HepG2 (cell line): ENCODE measurements around the gene RAB40C.

Source experiments
- ATF2 ChIP-seq: sonication (generic); formaldehyde crosslinking; IDR thresholded peaks from 2 replicates; pipeline ENCODE4 v1.4.0; 2020; ENCODE audit warnings: missing genetic modification reagents
- CEBPZ ChIP-seq: IDR thresholded peaks from 2 replicates; pipeline ENCODE4 v1.6.1; 2012; ENCODE audit warnings: low read length, improper control_type of control experiment
- CTCF ChIP-seq: sonication (generic); formaldehyde crosslinking; IDR thresholded peaks from 2 replicates; pipeline ENCODE4 v1.5.0; 2020; ENCODE audit warnings: mild to moderate bottlenecking, missing genetic modification reagents, moderate library complexity
- FOXA1 ChIP-seq, 2 experiments: fragments of 450-650 bp in 1 of 2; sonication (generic) in 1 of 2; formaldehyde crosslinking in 1 of 2; IDR thresholded peaks; 2 replicates each; pipeline versions ENCODE4 v1.4.0 to v1.6.1; 2016 to 2020; ENCODE audit warnings: missing genetic modification reagents in 1 of 2
- HNRNPUL1 ChIP-seq: fragments of 200-400 bp; formaldehyde crosslinking; IDR thresholded peaks from 2 replicates; pipeline ENCODE4 v1.6.1; 2017; ENCODE audit warnings: low read depth, mild to moderate bottlenecking, low read length, moderate library complexity
- JUND ChIP-seq: sonication (generic); formaldehyde crosslinking; IDR thresholded peaks from 2 replicates; pipeline ENCODE4 v1.8.0; 2022; ENCODE audit warnings: mild to moderate bottlenecking, missing genetic modification reagents
- NPAS2 ChIP-seq: sonication (generic); formaldehyde crosslinking; IDR thresholded peaks from 2 replicates; pipeline ENCODE4 v1.8.0; 2022; ENCODE audit warnings: mild to moderate bottlenecking, missing genetic modification reagents, borderline replicate concordance
- REXO4 ChIP-seq: sonication (generic); formaldehyde crosslinking; IDR thresholded peaks from 2 replicates; pipeline ENCODE4 v1.8.0; 2022; ENCODE audit warnings: missing genetic modification reagents, mild to moderate bottlenecking, borderline replicate concordance
- THAP8 ChIP-seq: sonication (generic); formaldehyde crosslinking; IDR thresholded peaks from 2 replicates; pipeline ENCODE4 v1.5.1; 2020; ENCODE audit warnings: missing genetic modification reagents, mild to moderate bottlenecking, borderline replicate concordance
- ZBTB33 ChIP-seq: sonication (generic); formaldehyde crosslinking; IDR thresholded peaks from 2 replicates; pipeline ENCODE4 v1.4.0; 2020; ENCODE audit warnings: missing genetic modification reagents

- peak; percentile 29; the same call in 1 of the 2 replicates for TF ChIP-seq CTCF (CRISPR knock-in tag)
- TF ChIP-seq HNRNPUL1 = no peak
- no peak for TF ChIP-seq JUND (CRISPR knock-in tag)
- peak; percentile 46; the same call in 1 of the 2 replicates for TF ChIP-seq ATF2 (CRISPR knock-in tag)
- TF ChIP-seq REXO4 (CRISPR knock-in tag) = peak; percentile 83
- TF ChIP-seq CEBPZ = no peak
- no peak for TF ChIP-seq FOXA1 (IDR thresholded peaks at IDR 0.05)
- TF ChIP-seq FOXA1 (CRISPR knock-in tag; IDR thresholded peaks at IDR 0.05) = no peak
- peak; percentile 38; the same call in 1 of the 2 replicates for TF ChIP-seq THAP8 (CRISPR knock-in tag)
- TF ChIP-seq NPAS2 = no peak
- TF ChIP-seq ZBTB33 = peak; percentile 30; the same call in 1 of the 2 replicates
These were observed 46.6 kb downstream of the RAB40C start, which contains the start of gene METTL26 for GRCh38 chr16:636206-637080.
